Chondrocyte (in vitro differentiated cells): ENCODE measurements around the gene PPP2R2D. TPM values are rescaled to one million over a fixed set of nuclear protein-coding genes. Genes with fewer than 3 reads are reported as not detected.

Source experiments
- DNase-seq: peaks from one replicate; pipeline ENCODE4 v3.0.0; 2021; ENCODE audit warnings: mixed read lengths, low spot score
- H3K27ac Mint-ChIP-seq: one replicate; pipeline ENCODE4 v1.8.0; 2021; ENCODE audit warnings: mild to moderate bottlenecking, moderate library complexity, mixed read lengths; ENCODE audit not compliant: unreplicated experiment
- H3K27me3 Mint-ChIP-seq: 2 replicates; pipeline ENCODE4 v1.8.0; 2021; ENCODE audit warnings: low read depth, mixed read lengths
- H3K36me3 Mint-ChIP-seq: 2 replicates; pipeline ENCODE4 v1.8.0; 2021; ENCODE audit warnings: low read depth, mixed read lengths
- H3K4me1 Mint-ChIP-seq: 2 replicates; pipeline ENCODE4 v1.8.0; 2021; ENCODE audit warnings: low read depth, mild to moderate bottlenecking, mixed read lengths
- H3K4me3 Mint-ChIP-seq: one replicate; pipeline ENCODE4 v1.8.0; 2021; ENCODE audit warnings: mild to moderate bottlenecking, moderate library complexity, mixed read lengths; ENCODE audit not compliant: unreplicated experiment
- H3K9me3 Mint-ChIP-seq: 2 replicates; pipeline ENCODE4 v1.8.0; 2021; ENCODE audit warnings: low read depth, mixed read lengths
- total RNA-seq: library from RNA; stranded (reverse); gene quantifications from 3 replicates; pipeline ENCODE4 v1.2.1, GENCODE V29; 2021
- TF ChIP-seq, protein P1 (sequence below): fragments of 200-600 bp; sonication (generic); IDR thresholded peaks from 2 replicates; pipeline ENCODE4 v1.5.0; 2021; ENCODE audit warnings: antibody characterized with exemption, mild to moderate bottlenecking, moderate library complexity

PPP2R2D gene
- total RNA-seq, 1 donor from 2014 or later, result 24.3 TPM

GRCh38 chr10:131938681-131939080, 37.9 kb downstream of the PPP2R2D start:
- peak; percentile 57 for DNase-seq
- Mint-ChIP-seq H3K4me3 (no peak overlapping the region), H3K9me3 (no peaks in the 10 kb centered on the region), H3K4me1 (peaks cover 20% of the 10 kb centered on the region), H3K36me3 (peaks cover 22% of the 10 kb centered on the region), H3K27me3 (no peaks in the 10 kb centered on the region), H3K27ac (no peak overlapping the region)
- TF ChIP-seq, protein P1, sequence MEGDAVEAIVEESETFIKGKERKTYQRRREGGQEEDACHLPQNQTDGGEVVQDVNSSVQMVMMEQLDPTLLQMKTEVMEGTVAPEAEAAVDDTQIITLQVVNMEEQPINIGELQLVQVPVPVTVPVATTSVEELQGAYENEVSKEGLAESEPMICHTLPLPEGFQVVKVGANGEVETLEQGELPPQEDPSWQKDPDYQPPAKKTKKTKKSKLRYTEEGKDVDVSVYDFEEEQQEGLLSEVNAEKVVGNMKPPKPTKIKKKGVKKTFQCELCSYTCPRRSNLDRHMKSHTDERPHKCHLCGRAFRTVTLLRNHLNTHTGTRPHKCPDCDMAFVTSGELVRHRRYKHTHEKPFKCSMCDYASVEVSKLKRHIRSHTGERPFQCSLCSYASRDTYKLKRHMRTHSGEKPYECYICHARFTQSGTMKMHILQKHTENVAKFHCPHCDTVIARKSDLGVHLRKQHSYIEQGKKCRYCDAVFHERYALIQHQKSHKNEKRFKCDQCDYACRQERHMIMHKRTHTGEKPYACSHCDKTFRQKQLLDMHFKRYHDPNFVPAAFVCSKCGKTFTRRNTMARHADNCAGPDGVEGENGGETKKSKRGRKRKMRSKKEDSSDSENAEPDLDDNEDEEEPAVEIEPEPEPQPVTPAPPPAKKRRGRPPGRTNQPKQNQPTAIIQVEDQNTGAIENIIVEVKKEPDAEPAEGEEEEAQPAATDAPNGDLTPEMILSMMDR, result no peak

DNA sequence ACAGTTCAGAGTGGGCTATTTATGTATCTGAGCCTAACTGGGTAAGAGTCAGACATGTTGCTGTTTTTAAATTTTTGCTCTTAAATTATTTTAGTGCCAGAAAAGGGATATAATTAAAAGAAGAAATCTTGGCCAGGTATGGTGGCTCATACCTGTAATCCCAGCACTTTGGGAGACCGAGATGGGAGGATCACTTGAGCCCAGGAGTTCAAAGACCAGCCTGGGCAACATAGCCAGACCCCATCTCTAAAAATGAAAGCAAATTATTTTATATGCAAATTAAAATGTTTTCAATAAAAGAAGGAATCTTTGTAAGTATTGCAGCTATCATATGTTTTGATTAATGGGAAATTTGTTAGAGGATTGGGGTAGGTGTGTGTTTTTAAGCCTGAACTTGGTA, 41.6 kb downstream of the PPP2R2D start:
- Mint-ChIP-seq H3K27ac (no peak overlapping the region), H3K4me3 (no peak overlapping the region), H3K27me3 (no peaks in the 10 kb centered on the region), H3K36me3 (peaks cover 29% of the 10 kb centered on the region), H3K4me1 (peaks cover 47% of the 10 kb centered on the region), H3K9me3 (no peaks in the 10 kb centered on the region)
- no peak for DNase-seq
- TF ChIP-seq, protein P1, result no peak

DNA sequence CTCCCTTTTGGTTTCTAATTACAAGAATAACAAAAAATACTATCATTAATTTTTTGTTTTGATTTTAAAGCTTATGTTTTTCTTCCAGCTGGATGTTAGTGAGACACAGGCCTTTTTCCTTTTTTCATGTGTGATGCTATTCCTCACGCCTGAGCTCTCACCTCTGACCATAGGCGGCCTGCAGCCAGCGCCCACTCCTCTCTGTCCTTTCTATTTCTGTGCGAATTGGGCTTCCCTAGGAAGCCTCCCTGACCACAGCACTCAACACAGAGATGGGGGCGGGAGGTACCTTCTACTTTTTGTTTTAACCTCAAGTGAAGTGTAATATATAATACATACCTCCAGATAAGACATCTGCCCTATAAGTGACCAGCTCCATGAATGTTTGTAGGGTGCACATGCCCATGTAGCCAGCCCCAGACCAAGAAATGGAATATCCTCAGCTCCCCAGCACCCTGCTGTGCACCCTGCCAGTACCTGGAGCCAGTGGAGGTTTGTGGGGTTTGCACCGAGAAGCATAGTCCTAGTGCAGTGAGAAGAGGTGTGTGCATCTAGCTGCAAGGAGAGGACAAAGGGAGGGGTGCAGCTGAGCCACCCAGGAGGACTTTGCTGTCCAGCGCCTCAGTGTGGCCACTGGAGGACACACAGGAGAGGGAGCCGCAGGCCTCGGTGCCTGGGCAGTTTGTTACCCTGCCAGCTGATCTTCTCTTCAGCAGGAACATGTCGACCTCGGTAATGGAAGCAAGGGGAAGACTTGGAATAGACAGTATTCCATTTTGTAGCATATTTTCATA, 42.4 kb downstream of the PPP2R2D start:
- Mint-ChIP-seq H3K4me1 (peaks cover 54% of the 10 kb centered on the region), H3K27me3 (no peaks in the 10 kb centered on the region), H3K9me3 (no peaks in the 10 kb centered on the region), H3K4me3 (no peak overlapping the region), H3K27ac (no peak overlapping the region), H3K36me3 (peaks cover 32% of the 10 kb centered on the region)
- peak; percentile 77 for DNase-seq
- TF ChIP-seq, protein P1, result peak; percentile 66

- Mint-ChIP-seq H3K4me1 (peaks cover 56% of the 10 kb centered on the region), H3K9me3 (no peaks in the 10 kb centered on the region), H3K27me3 (no peaks in the 10 kb centered on the region), H3K4me3 (no peak overlapping the region), H3K36me3 (peaks cover 31% of the 10 kb centered on the region), H3K27ac (no peak overlapping the region)
- peak; percentile 47 for DNase-seq
- TF ChIP-seq, protein P1, result no peak
Measured at GRCh38 chr10:131944412-131944811, 43.6 kb downstream of the PPP2R2D start.

- H3K9me3 Mint-ChIP-seq, result no peaks in the 10 kb centered on the region
- DNase-seq, result no peak
- TF ChIP-seq, protein P1, result no peak
- H3K27me3 Mint-ChIP-seq, result no peaks in the 10 kb centered on the region
- peaks cover 33% of the 10 kb centered on the region for H3K36me3 Mint-ChIP-seq
- peaks cover 56% of the 10 kb centered on the region for H3K4me1 Mint-ChIP-seq
- peak overlapping the region; percentile 98 for H3K27ac Mint-ChIP-seq
- no peak overlapping the region for H3K4me3 Mint-ChIP-seq
Measured at GRCh38 chr10:131944976-131945695, 44.3 kb downstream of the PPP2R2D start.
